Progenitor cell of endocrine pancreas (in vitro differentiated cells): ENCODE data around the gene ADCY3. TPM values are rescaled to one million over a fixed set of nuclear protein-coding genes. Genes with fewer than 3 reads are reported as not detected.

Experiments used
- DNase-seq: peaks from one replicate; pipeline ENCODE4 v3.0.0; 2021; ENCODE audit warnings: low spot score; ENCODE audit not compliant: unreplicated experiment
- H3K27ac Mint-ChIP-seq: 2 replicates; pipeline ENCODE4 v1.8.0; 2021; ENCODE audit warnings: mild to moderate bottlenecking, moderate library complexity, mixed read lengths
- H3K27me3 Mint-ChIP-seq: 2 replicates; pipeline ENCODE4 v1.8.0; 2021; ENCODE audit warnings: mixed read lengths
- H3K36me3 Mint-ChIP-seq: 2 replicates; pipeline ENCODE4 v1.8.0; 2022; ENCODE audit warnings: mixed read lengths; ENCODE audit not compliant: insufficient read depth
- H3K4me1 Mint-ChIP-seq: 2 replicates; pipeline ENCODE4 v1.8.0; 2021; ENCODE audit warnings: low read depth, mixed read lengths
- H3K4me3 Mint-ChIP-seq: 2 replicates; pipeline ENCODE4 v1.8.0; 2021; ENCODE audit warnings: low read depth, mild to moderate bottlenecking, moderate library complexity, mixed read lengths
- H3K9me3 Mint-ChIP-seq: 2 replicates; pipeline ENCODE4 v1.8.0; 2021; ENCODE audit warnings: low read depth, mixed read lengths
- CTCF ChIP-seq: fragments of 200-600 bp; sonication (generic); IDR thresholded peaks from one replicate; pipeline ENCODE4 v1.5.0; 2021; ENCODE audit warnings: antibody characterized with exemption, mild to moderate bottlenecking; ENCODE audit not compliant: unreplicated experiment
- total RNA-seq: library from RNA; stranded (reverse); gene quantifications from 2 replicates; pipeline ENCODE4 v1.2.1, GENCODE V29; 2021

ADCY3 gene
- total RNA-seq, 1 donor from 2014 or later = 22.6 TPM

- TF ChIP-seq CTCF = no peak
- Mint-ChIP-seq H3K27me3 (no peaks in the 10 kb centered on the region), H3K9me3 (peaks cover 5% of the 10 kb centered on the region), H3K4me1 (peaks cover 3% of the 10 kb centered on the region), H3K36me3 (peaks cover 27% of the 10 kb centered on the region), H3K4me3 (no peak overlapping the region), H3K27ac (peak overlapping the region; percentile 11)
- DNase-seq = no peak
These were observed 149.0 kb downstream of the ADCY3 start for GRCh38 chr2:24771061-24771460.

Other genes starting within 250 kb of the ADCY3 start
- gene PTRHD1, start 126.8 kb downstream of the ADCY3 start, total RNA-seq = 21.3 and 26.2 TPM in 2 replicates
- gene CENPO, start 126.8 kb downstream of the ADCY3 start, total RNA-seq = 28.8 and 30.6 TPM in 2 replicates
- 11.3 and 12.3 TPM in 2 replicates for gene DNAJC27, start 51.7 kb upstream of the ADCY3 start, total RNA-seq
- 22.1 and 23.3 TPM in 2 replicates for gene EFR3B, start 121.8 kb upstream of the ADCY3 start, total RNA-seq
- gene POMC, start 248.3 kb upstream of the ADCY3 start, total RNA-seq = 5.4 and 6.5 TPM in 2 replicates